ENCODE measurements around the gene SLC22A12.

Gene SLC22A12

DNA sequence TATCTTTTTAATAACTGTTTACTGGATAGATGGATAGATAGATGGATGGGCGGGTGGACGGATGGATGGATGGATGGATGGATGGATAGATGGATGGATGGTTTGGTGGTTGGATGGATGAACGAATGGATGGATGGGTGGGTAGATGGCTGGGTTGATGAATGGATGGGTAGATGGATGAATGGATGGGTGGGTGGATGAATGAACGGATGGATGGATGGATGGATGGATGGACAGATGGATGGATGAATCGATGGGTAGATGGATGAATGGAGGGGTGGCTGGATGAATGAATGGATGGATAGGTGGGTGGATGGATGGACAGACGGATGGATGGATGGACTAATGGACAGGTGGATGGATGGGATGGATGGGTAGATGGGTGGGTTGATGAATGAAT is 13.8 kb upstream of the SLC22A12 start:
- H3K9me3 ChIP-seq (ENCODE audit: control insufficient read depth, low read length) = no peaks in the 10 kb centered on the region
- H2AFZ ChIP-seq = no peak overlapping the region
- H3K27me3 ChIP-seq (ENCODE audit: control insufficient read depth, insufficient read depth, low read length) = no peaks in the 10 kb centered on the region
- no peak overlapping the region for H3K9ac ChIP-seq
- H3K36me3 ChIP-seq (ENCODE audit: control insufficient read depth, insufficient read depth, low read length) = no peaks in the 10 kb centered on the region
- H3K4me2 ChIP-seq (ENCODE audit: low read length) = no peak overlapping the region
- TF ChIP-seq, protein P1, sequence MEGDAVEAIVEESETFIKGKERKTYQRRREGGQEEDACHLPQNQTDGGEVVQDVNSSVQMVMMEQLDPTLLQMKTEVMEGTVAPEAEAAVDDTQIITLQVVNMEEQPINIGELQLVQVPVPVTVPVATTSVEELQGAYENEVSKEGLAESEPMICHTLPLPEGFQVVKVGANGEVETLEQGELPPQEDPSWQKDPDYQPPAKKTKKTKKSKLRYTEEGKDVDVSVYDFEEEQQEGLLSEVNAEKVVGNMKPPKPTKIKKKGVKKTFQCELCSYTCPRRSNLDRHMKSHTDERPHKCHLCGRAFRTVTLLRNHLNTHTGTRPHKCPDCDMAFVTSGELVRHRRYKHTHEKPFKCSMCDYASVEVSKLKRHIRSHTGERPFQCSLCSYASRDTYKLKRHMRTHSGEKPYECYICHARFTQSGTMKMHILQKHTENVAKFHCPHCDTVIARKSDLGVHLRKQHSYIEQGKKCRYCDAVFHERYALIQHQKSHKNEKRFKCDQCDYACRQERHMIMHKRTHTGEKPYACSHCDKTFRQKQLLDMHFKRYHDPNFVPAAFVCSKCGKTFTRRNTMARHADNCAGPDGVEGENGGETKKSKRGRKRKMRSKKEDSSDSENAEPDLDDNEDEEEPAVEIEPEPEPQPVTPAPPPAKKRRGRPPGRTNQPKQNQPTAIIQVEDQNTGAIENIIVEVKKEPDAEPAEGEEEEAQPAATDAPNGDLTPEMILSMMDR (IDR thresholded peaks at IDR 0.05) = no peak
- H3K79me2 ChIP-seq = no peaks in the 10 kb centered on the region
- H3K4me3 ChIP-seq (ENCODE audit: low read depth, low read length) = no peak overlapping the region
- H3K4me1 ChIP-seq = no peaks in the 10 kb centered on the region
- H3K27ac ChIP-seq = no peak overlapping the region

DNA sequence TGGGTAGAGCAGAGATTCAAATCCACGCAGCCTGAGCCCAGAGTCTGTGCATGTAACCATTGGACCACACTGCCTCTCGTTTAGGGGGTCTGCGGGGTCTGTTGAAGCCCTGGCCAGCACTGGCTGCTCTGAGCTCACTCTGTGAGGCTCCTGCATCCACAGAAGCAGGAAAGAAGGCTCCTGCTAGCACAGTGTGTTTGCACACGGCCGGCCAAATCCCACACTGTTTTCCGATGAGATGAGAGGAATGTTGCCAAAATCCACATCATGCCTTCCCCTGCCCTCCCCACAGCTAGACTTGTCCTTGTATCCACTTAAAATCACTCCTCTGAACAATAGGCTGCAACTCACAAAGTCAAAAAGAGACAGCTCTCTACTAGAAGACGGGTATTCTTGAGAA is 10.6 kb upstream of the SLC22A12 start:
- no peaks in the 10 kb centered on the region for H3K4me1 ChIP-seq
- no peak overlapping the region for H3K4me2 ChIP-seq (ENCODE audit: low read length)
- H3K27ac ChIP-seq = no peak overlapping the region
- no peak overlapping the region for H3K4me3 ChIP-seq (ENCODE audit: low read depth, low read length)
- no peaks in the 10 kb centered on the region for H3K27me3 ChIP-seq (ENCODE audit: control insufficient read depth, insufficient read depth, low read length)
- TF ChIP-seq, protein P1 (IDR thresholded peaks at IDR 0.05) = no peak
- no peak overlapping the region for H2AFZ ChIP-seq
- no peaks in the 10 kb centered on the region for H3K79me2 ChIP-seq
- H3K9me3 ChIP-seq (ENCODE audit: control insufficient read depth, low read length) = no peaks in the 10 kb centered on the region
- no peaks in the 10 kb centered on the region for H3K36me3 ChIP-seq (ENCODE audit: control insufficient read depth, insufficient read depth, low read length)
- H3K9ac ChIP-seq = no peak overlapping the region

DNA sequence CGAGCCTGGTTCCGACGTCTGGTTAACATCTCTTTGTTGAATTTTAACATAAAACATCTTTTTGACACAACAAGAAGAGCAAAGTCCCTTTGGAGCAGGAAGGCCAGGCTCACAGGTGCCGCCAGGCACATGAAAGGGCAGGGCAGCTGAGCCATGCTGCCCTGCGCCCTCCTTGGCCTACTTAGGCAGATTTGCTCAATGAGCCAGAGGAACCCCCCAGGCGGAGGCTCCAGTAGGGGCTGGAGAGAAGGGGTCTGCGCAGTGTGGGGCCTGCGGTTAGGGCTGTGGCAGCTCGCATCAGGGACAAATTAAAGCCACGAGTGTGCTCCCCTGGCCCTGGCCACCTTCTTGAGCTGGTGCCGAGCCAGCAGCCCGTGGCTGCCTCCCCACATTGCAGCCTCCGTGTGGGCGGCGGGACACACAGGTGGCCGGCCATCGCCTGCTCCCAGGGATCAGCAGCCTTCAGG is 9.9 kb upstream of the SLC22A12 start:
- H3K9ac ChIP-seq = no peak overlapping the region
- no peak overlapping the region for H2AFZ ChIP-seq
- H3K27me3 ChIP-seq (ENCODE audit: control insufficient read depth, insufficient read depth, low read length) = no peaks in the 10 kb centered on the region
- H3K27ac ChIP-seq = no peak overlapping the region
- TF ChIP-seq, protein P1 (IDR thresholded peaks at IDR 0.05) = no peak
- H3K4me1 ChIP-seq = no peaks in the 10 kb centered on the region
- H3K79me2 ChIP-seq = no peaks in the 10 kb centered on the region
- H3K4me2 ChIP-seq (ENCODE audit: low read length) = no peak overlapping the region
- no peaks in the 10 kb centered on the region for H3K9me3 ChIP-seq (ENCODE audit: control insufficient read depth, low read length)
- H3K4me3 ChIP-seq (ENCODE audit: low read depth, low read length) = no peak overlapping the region
- no peaks in the 10 kb centered on the region for H3K36me3 ChIP-seq (ENCODE audit: control insufficient read depth, insufficient read depth, low read length)

DNA sequence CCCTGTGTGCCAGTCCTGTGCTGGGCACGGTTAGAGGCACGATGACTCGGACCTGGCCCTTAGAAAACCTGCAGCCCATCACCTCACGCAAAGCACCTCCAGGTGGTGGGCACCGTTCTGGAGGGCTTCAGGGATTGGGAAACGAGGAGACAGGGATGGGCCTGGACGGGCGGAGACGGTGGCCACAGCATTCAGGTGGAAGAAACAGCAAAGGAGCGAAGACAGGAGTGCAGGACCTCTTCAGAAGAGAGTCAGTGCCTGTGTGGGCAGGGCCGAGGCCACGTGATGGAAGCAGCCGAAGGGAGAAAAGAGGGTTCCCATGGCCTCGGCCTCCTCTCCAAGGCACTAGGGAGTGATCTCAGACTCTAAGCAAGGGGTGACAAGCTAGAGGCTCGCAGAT is 8.1 kb upstream of the SLC22A12 start:
- TF ChIP-seq, protein P1 (IDR thresholded peaks at IDR 0.05) = no peak
- Histone ChIP-seq H3K36me3 (ENCODE audit: control insufficient read depth, insufficient read depth, low read length) (no peaks in the 10 kb centered on the region), H2AFZ (no peak overlapping the region), H3K27ac (no peak overlapping the region), H3K4me2 (ENCODE audit: low read length) (no peak overlapping the region), H3K9ac (no peak overlapping the region), H3K4me3 (ENCODE audit: low read depth, low read length) (no peak overlapping the region), H3K9me3 (ENCODE audit: control insufficient read depth, low read length) (no peaks in the 10 kb centered on the region), H3K4me1 (no peaks in the 10 kb centered on the region), H3K79me2 (no peaks in the 10 kb centered on the region), H3K27me3 (ENCODE audit: control insufficient read depth, insufficient read depth, low read length) (no peaks in the 10 kb centered on the region)

All from parathyroid adenoma (tissue), 2 donors.